Measurements from ENCODE around the gene PDE6A. TPM values are rescaled to one million over a fixed set of nuclear protein-coding genes. Genes with fewer than 3 reads are reported as not detected.

PDE6A gene
- total RNA-seq, 2 experiments from 2014 or later = not detected

DNA sequence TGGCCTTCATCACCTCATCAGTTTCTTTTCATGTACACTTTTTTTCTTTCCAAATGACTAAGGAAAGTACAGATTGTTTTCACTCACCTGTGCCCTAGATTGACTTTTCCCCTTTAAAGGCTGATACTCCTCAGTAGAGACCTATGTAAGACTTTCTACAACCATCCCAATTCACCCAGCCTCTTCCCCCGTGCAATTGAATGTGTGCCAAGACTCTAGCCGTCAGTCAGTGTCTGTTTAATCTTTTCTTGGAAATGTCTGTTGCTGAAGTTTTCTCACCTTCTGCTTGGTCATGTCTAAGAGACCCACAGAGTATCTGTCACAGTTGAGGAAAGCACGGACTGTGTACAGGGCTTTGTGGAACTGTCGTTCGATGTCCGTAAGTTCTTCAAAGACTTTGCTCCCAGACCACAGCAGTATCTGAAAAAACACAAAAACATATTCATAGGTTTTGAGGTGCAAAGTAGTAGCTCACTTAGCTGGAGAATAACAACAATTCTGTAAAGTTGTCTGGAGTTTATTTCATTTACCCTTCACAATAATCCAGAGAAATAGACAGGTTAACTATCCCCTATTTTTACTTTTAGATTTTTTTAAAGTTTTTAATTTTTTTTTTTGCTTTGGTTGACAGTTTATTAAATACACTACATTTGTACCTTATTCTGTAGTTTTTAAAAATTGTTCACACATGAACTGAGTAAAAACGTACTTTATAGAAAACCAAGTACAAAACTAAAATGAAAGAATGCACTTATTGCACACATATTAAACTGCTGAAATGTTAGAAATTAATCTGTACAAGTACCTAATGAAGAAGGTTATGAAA, 13.6 kb downstream of the PDE6A start:
- Histone ChIP-seq H3K4me1 (ENCODE audit: insufficient read depth, low read length, poor library complexity, severe bottlenecking) (no peaks in the 10 kb centered on the region), H3K27ac (ENCODE audit: low read depth, low read length, poor library complexity, severe bottlenecking) (no peak overlapping the region), H3K36me3 (ENCODE audit: insufficient read depth, low read length) (no peaks in the 10 kb centered on the region), H3K9me3 (ENCODE audit: low read length) (no peaks in the 10 kb centered on the region), H3K4me3 (ENCODE audit: low read depth, low read length, poor library complexity, severe bottlenecking) (no peak overlapping the region), H4K20me1 (ENCODE audit: insufficient read depth, low read length) (no peaks in the 10 kb centered on the region), H3K79me2 (ENCODE audit: insufficient read depth, low read depth, low read length) (no peaks in the 10 kb centered on the region), H3K9me2 (ENCODE audit: insufficient read depth, low read length) (no peaks in the 10 kb centered on the region), H3K4me2 (ENCODE audit: low read length) (no peak overlapping the region), H2AFZ (ENCODE audit: low read length) (no peak overlapping the region)
- POLR2A ChIA-PET = no interaction called here
- intact Hi-C loops (cut with micrococcal nuclease; ENCODE audit: unreplicated experiment) = no loop called here
- BruUV-seq (replicated peaks) = no TSS peak
- DNase-seq (ENCODE audit: low spot score) = no peak
- TF ChIP-seq, protein P1, sequence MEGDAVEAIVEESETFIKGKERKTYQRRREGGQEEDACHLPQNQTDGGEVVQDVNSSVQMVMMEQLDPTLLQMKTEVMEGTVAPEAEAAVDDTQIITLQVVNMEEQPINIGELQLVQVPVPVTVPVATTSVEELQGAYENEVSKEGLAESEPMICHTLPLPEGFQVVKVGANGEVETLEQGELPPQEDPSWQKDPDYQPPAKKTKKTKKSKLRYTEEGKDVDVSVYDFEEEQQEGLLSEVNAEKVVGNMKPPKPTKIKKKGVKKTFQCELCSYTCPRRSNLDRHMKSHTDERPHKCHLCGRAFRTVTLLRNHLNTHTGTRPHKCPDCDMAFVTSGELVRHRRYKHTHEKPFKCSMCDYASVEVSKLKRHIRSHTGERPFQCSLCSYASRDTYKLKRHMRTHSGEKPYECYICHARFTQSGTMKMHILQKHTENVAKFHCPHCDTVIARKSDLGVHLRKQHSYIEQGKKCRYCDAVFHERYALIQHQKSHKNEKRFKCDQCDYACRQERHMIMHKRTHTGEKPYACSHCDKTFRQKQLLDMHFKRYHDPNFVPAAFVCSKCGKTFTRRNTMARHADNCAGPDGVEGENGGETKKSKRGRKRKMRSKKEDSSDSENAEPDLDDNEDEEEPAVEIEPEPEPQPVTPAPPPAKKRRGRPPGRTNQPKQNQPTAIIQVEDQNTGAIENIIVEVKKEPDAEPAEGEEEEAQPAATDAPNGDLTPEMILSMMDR (conservative IDR thresholded peaks at IDR 0.05; ENCODE audit: low read length) = no peak
- no peak for TF ChIP-seq EZH2phosphoT487 (IDR thresholded peaks at IDR 0.05; ENCODE audit: borderline replicate concordance, low read depth, low read length)
- CTCF ChIA-PET (ENCODE audit: unreplicated experiment) = no interaction called here

DNA sequence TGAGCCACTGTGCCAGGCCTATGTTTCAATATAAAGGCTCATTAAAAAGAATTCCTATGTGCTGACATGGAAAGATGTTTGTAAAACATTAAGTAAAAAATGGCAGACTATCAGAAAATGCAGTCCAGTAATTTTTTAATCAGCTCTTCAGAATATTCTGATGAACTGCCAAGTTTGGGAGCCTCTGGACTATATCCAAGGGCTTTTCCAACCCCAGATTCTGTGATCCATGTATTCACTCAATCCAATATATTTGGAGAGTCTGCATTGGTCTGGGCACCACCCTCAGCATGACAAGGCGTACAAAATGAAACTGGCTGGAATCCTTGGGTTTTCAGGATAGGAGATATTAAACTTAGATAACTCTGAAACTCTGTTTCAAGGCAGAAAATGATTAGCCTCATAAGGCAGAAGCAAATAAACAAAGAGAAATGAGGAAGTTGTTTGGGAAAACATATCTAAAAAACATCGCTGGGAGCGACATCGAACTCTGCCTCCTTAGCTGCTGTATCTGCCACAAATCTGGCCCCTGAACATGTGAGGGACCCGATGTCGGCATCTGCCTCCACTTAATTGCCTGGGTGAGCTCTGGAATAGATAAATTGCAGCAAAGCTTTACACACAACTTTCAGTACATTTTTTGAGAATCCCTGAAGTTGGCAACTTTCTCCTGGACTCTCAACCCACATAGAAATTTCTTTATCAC, 14.4 kb downstream of the PDE6A start:
- no TSS peak for BruUV-seq (replicated peaks)
- no peak overlapping the region for H2AFZ ChIP-seq (ENCODE audit: low read length)
- no peak overlapping the region for H3K27ac ChIP-seq (ENCODE audit: low read depth, low read length, poor library complexity, severe bottlenecking)
- no peaks in the 10 kb centered on the region for H3K9me3 ChIP-seq (ENCODE audit: low read length)
- no peaks in the 10 kb centered on the region for H3K79me2 ChIP-seq (ENCODE audit: insufficient read depth, low read depth, low read length)
- no peak for TF ChIP-seq EZH2phosphoT487 (IDR thresholded peaks at IDR 0.05; ENCODE audit: borderline replicate concordance, low read depth, low read length)
- TF ChIP-seq, protein P1 (conservative IDR thresholded peaks at IDR 0.05; ENCODE audit: low read length) = no peak
- H3K9me2 ChIP-seq (ENCODE audit: insufficient read depth, low read length) = no peaks in the 10 kb centered on the region
- DNase-seq (ENCODE audit: low spot score) = no peak
- intact Hi-C loops (cut with micrococcal nuclease; ENCODE audit: unreplicated experiment) = no loop called here
- ChIA-PET POLR2A (no interaction called here), CTCF (ENCODE audit: unreplicated experiment) (no interaction called here)
- H3K36me3 ChIP-seq (ENCODE audit: insufficient read depth, low read length) = no peaks in the 10 kb centered on the region
- no peaks in the 10 kb centered on the region for H4K20me1 ChIP-seq (ENCODE audit: insufficient read depth, low read length)
- no peaks in the 10 kb centered on the region for H3K4me1 ChIP-seq (ENCODE audit: insufficient read depth, low read length, poor library complexity, severe bottlenecking)
- H3K4me2 ChIP-seq (ENCODE audit: low read length) = no peak overlapping the region
- no peak overlapping the region for H3K4me3 ChIP-seq (ENCODE audit: low read depth, low read length, poor library complexity, severe bottlenecking)

DNA sequence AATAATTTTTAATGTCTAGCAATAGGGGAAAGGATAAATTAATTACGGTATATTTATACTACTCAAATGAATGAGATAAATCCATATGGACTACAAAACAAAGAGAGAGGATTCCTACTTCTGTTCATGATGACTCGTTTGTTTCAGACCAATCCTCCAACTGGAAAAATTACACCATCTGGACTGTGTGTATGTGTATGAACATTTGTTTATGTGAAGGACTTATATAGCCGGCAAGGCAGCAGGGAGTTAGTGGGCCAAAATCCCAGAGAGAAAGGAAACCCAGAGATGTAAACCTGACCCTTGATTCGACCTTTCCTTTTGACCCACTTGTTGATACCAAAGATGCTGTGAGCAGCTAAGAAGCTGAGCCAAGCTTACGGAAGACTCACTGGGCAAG, 20.1 kb downstream of the PDE6A start:
- H3K79me2 ChIP-seq (ENCODE audit: insufficient read depth, low read depth, low read length) = no peaks in the 10 kb centered on the region
- no peaks in the 10 kb centered on the region for H3K9me3 ChIP-seq (ENCODE audit: low read length)
- BruUV-seq (replicated peaks) = no TSS peak
- no peak overlapping the region for H3K27ac ChIP-seq (ENCODE audit: low read depth, low read length, poor library complexity, severe bottlenecking)
- no peak for DNase-seq (ENCODE audit: low spot score)
- H3K4me3 ChIP-seq (ENCODE audit: low read depth, low read length, poor library complexity, severe bottlenecking) = no peak overlapping the region
- CTCF ChIA-PET (ENCODE audit: unreplicated experiment) = no interaction called here
- H3K9me2 ChIP-seq (ENCODE audit: insufficient read depth, low read length) = no peaks in the 10 kb centered on the region
- no peak overlapping the region for H2AFZ ChIP-seq (ENCODE audit: low read length)
- POLR2A ChIA-PET = no interaction called here
- H3K36me3 ChIP-seq (ENCODE audit: insufficient read depth, low read length) = no peaks in the 10 kb centered on the region
- intact Hi-C loops (cut with micrococcal nuclease; ENCODE audit: unreplicated experiment) = no loop called here
- H3K4me1 ChIP-seq (ENCODE audit: insufficient read depth, low read length, poor library complexity, severe bottlenecking) = no peaks in the 10 kb centered on the region
- no peak overlapping the region for H3K4me2 ChIP-seq (ENCODE audit: low read length)
- no peaks in the 10 kb centered on the region for H4K20me1 ChIP-seq (ENCODE audit: insufficient read depth, low read length)
- TF ChIP-seq, protein P1 (conservative IDR thresholded peaks at IDR 0.05; ENCODE audit: low read length) = no peak
- TF ChIP-seq EZH2phosphoT487 (IDR thresholded peaks at IDR 0.05; ENCODE audit: borderline replicate concordance, low read depth, low read length) = no peak

Measured in OCI-LY7 (cell line).